ENCODE measurements around the gene TLE4. TPM values are rescaled to one million over a fixed set of nuclear protein-coding genes. Genes with fewer than 3 reads are reported as not detected.

TLE4 gene
- total RNA-seq, 2 donors from 2014 or later, result 9.7 to 130 TPM

- intact Hi-C loops (cut with DNase I), result no loop called here
- no peaks in the 10 kb centered on the region for H3K36me3 ChIP-seq
These were observed 140.1 kb downstream of the TLE4 start for GRCh38 chr9:79711874-79712273.

GRCh38 chr9:79719021-79719420 is 147.3 kb downstream of the TLE4 start:
- WGBS, result 93% methylated on average over 2 of the region's 2 CpGs
- Histone ChIP-seq H3K4me3 (no peak overlapping the region), H3K4me1 (replicated peaks) (no peaks in the 10 kb centered on the region), H3K9me3 (no peaks in the 10 kb centered on the region), H3K27me3 (replicated peaks; ENCODE audit: insufficient read depth) (no peaks in the 10 kb centered on the region), H3K36me3 (no peaks in the 10 kb centered on the region), H3K27ac (no peak overlapping the region)
- no peak for DNase-seq (ENCODE audit: low spot score)
- no peak for TF ChIP-seq POLR2A (IDR thresholded peaks at IDR 0.05)
- TF ChIP-seq, protein P1, sequence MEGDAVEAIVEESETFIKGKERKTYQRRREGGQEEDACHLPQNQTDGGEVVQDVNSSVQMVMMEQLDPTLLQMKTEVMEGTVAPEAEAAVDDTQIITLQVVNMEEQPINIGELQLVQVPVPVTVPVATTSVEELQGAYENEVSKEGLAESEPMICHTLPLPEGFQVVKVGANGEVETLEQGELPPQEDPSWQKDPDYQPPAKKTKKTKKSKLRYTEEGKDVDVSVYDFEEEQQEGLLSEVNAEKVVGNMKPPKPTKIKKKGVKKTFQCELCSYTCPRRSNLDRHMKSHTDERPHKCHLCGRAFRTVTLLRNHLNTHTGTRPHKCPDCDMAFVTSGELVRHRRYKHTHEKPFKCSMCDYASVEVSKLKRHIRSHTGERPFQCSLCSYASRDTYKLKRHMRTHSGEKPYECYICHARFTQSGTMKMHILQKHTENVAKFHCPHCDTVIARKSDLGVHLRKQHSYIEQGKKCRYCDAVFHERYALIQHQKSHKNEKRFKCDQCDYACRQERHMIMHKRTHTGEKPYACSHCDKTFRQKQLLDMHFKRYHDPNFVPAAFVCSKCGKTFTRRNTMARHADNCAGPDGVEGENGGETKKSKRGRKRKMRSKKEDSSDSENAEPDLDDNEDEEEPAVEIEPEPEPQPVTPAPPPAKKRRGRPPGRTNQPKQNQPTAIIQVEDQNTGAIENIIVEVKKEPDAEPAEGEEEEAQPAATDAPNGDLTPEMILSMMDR (IDR thresholded peaks at IDR 0.05), result no peak
- no peak for TF ChIP-seq POLR2AphosphoS5 (IDR thresholded peaks at IDR 0.05)
- intact Hi-C loops (cut with DNase I), result no loop called here

More at GRCh38 chr9:79711874-79712273, 140.1 kb downstream of the TLE4 start:
- no peak for DNase-seq (ENCODE audit: low spot score)
- no peak overlapping the region for H3K27ac ChIP-seq
- H3K27me3 ChIP-seq (replicated peaks; ENCODE audit: insufficient read depth), result no peaks in the 10 kb centered on the region
- H3K9me3 ChIP-seq, result no peaks in the 10 kb centered on the region
- TF ChIP-seq, protein P1 (IDR thresholded peaks at IDR 0.05), result no peak
- TF ChIP-seq POLR2A (IDR thresholded peaks at IDR 0.05) (no peak), POLR2AphosphoS5 (IDR thresholded peaks at IDR 0.05) (no peak)
- H3K4me1 ChIP-seq (replicated peaks), result no peaks in the 10 kb centered on the region
- no peak overlapping the region for H3K4me3 ChIP-seq

DNA sequence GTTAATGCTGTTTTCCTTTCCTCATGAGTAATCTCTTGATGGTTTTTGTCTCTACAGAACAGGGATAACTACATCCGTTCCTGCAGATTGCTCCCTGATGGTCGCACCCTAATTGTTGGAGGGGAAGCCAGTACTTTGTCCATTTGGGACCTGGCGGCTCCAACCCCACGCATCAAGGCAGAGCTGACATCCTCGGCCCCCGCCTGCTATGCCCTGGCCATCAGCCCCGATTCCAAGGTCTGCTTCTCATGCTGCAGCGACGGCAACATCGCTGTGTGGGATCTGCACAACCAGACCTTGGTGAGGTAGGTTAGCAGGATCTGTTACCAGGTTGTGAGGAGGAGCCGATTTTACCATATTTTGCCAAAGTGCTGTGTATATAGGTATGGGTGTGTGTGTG is 148.2 kb downstream of the TLE4 start:
- H3K27me3 ChIP-seq (replicated peaks; ENCODE audit: insufficient read depth), result no peaks in the 10 kb centered on the region
- H3K4me1 ChIP-seq (replicated peaks), result no peaks in the 10 kb centered on the region
- intact Hi-C loops (cut with DNase I), result no loop called here
- no peak for DNase-seq (ENCODE audit: low spot score)
- no peak overlapping the region for H3K27ac ChIP-seq
- 96% methylated on average over 11 of the region's 11 CpGs for WGBS
- TF ChIP-seq POLR2AphosphoS5 (IDR thresholded peaks at IDR 0.05), result no peak
- H3K36me3 ChIP-seq, result no peaks in the 10 kb centered on the region
- H3K9me3 ChIP-seq, result no peaks in the 10 kb centered on the region
- no peak overlapping the region for H3K4me3 ChIP-seq

DNA sequence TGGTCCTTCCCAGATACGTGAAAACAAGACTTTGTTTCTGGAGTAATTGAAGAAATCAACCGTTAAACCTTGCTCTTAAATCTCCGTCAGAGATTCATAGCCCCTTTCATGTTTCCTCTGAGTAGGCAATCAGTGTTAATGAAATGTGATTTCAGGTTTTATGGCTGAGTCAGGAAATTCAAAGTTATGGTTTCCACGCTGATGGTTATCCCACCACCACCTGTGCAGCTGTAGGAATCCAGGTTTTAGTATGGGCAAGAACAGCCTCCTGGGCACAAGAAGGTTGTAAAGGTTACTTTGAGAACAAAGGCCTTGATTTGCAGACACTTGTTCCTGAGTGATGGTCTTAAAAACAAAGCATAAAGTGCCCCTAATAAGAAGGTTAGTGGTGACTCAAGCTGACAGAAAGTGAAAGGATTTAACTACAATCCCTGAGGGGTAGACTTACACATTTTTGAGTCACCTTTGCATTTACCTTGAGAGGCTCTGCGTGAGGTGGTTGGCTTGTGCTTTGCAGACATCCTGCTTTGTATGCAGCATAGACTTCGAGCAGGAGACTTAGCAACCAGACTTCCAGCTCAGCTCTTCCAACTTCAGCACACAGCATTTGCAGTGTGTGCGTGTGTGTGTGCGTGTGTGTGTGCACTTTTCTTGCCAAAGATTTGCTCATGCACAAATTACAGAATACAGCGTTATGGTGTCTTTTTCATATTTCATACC is 159.6 kb downstream of the TLE4 start:
- Histone ChIP-seq H3K9me3 (no peaks in the 10 kb centered on the region), H3K36me3 (no peaks in the 10 kb centered on the region), H3K27ac (no peak overlapping the region), H3K4me1 (replicated peaks) (no peaks in the 10 kb centered on the region), H3K27me3 (replicated peaks; ENCODE audit: insufficient read depth) (no peaks in the 10 kb centered on the region), H3K4me3 (no peak overlapping the region)
- WGBS, result 63% methylated on average over 9 of the region's 9 CpGs
- intact Hi-C loops (cut with DNase I), result no loop called here
- DNase-seq (ENCODE audit: low spot score), result no peak
- TF ChIP-seq POLR2A (IDR thresholded peaks at IDR 0.05) (no peak), POLR2AphosphoS5 (IDR thresholded peaks at IDR 0.05) (no peak)
- TF ChIP-seq, protein P1 (IDR thresholded peaks at IDR 0.05), result no peak

- TF ChIP-seq, protein P1 (IDR thresholded peaks at IDR 0.05), result no peak
- no peak for TF ChIP-seq POLR2A (IDR thresholded peaks at IDR 0.05)
- TF ChIP-seq POLR2AphosphoS5 (IDR thresholded peaks at IDR 0.05), result no peak
- 17% methylated on average over 3 of the region's 3 CpGs for WGBS
- intact Hi-C loops (cut with DNase I), result no loop called here
- no peak for DNase-seq (ENCODE audit: low spot score)
- Histone ChIP-seq H3K36me3 (no peaks in the 10 kb centered on the region), H3K4me3 (no peak overlapping the region), H3K27me3 (replicated peaks; ENCODE audit: insufficient read depth) (no peaks in the 10 kb centered on the region), H3K27ac (no peak overlapping the region), H3K4me1 (replicated peaks) (no peaks in the 10 kb centered on the region), H3K9me3 (no peaks in the 10 kb centered on the region)
These were observed 163.4 kb downstream of the TLE4 start for GRCh38 chr9:79735023-79735779.

Measured in prostate gland (tissue), 2 donors.